K562 (cell line): Measurements from ENCODE around the gene PTTG2. TPM values are rescaled to one million over a fixed set of nuclear protein-coding genes. Genes with fewer than 3 reads are reported as not detected.

Experiments used
- ATAC-seq: fragments of 200-7000 bp; cut with Tn5 transposase; 3 replicates; pipeline ENCODE4 v1.9.1; 2020; ENCODE audit warnings: moderate library complexity
- BruUV-seq: library from RNA; stranded (reverse); fragments of 400-500 nt; replicated peaks from 2 replicates; lab custom pipeline; 2021; lab: Mats Ljungman, UMichigan
- CTCF ChIA-PET: fragments of 300-600 bp; formaldehyde crosslinking; extraction: SDS; loops from one replicate; lab custom pipeline; 2021; ENCODE audit warnings: low intra/inter-chr PET ratio; lab: Yijun Ruan, JAX
- POLR2A ChIA-PET: fragments of 300-600, 350-650 bp; sonication (Branson Sonifier 250); formaldehyde crosslinking; extraction: SDS; loops from one replicate; lab custom pipeline; 2021; ENCODE audit warnings: antibody characterized with exemption, inconsistent platforms; lab: Yijun Ruan, JAX
- DNase-seq, 4 experiments: peaks; one replicate each; pipeline versions ENCODE4 v3.0.0 to v3.0.0-alpha.2; 2011 to 2018; ENCODE audit warnings: low spot score in 3 of 4, mixed read lengths in 3 of 4; ENCODE audit errors: extremely low read depth in 1 of 4
- FAIRE-seq: peaks from 2 replicates; lab custom pipeline; 2011; peaks lifted over from hg19 to GRCh38; lab: Jason Lieb, UNC
- H2AFZ ChIP-seq: 2 replicates; pipeline ENCODE4 v1.6.0; 2011; ENCODE audit warnings: low read depth, low read length, control low read depth, inconsistent platforms
- H3K27ac ChIP-seq: fragments of 200-600 bp; 3 replicates; pipeline ENCODE4 v1.8.0; 2011; ENCODE audit warnings: low read depth, mild to moderate bottlenecking, control low read depth, inconsistent platforms, low read length, moderate library complexity, mixed read lengths; ENCODE audit errors: extremely low read depth
- H3K27me3 ChIP-seq, 2 experiments: fragments of 300-600 bp in 1 of 2; 2 replicates in 1 of 2; 3 replicates in 1 of 2; pipeline versions ENCODE4 v1.6.0 to v1.8.0; 2011; ENCODE audit warnings: inconsistent platforms in 2 of 2, low read length in 2 of 2, mild to moderate bottlenecking in 1 of 2, mixed read lengths in 1 of 2, moderate library complexity in 1 of 2; ENCODE audit not compliant: control insufficient read depth in 2 of 2, insufficient read depth in 2 of 2
- H3K36me3 ChIP-seq: fragments of 300-600 bp; 3 replicates; pipeline ENCODE4 v1.8.0; 2011; ENCODE audit warnings: mild to moderate bottlenecking, low read length, inconsistent platforms; ENCODE audit not compliant: control insufficient read depth, insufficient read depth
- H3K4me1 ChIP-seq, 2 experiments: fragments of 200-600 bp in 1 of 2; replicated peaks in 1 of 2; 2 replicates in 1 of 2; 3 replicates in 1 of 2; pipeline versions ENCODE4 v1.5.1 to v1.8.0; 2011; ENCODE audit warnings: inconsistent platforms in 2 of 2, low read length in 2 of 2, mild to moderate bottlenecking in 1 of 2, mixed read lengths in 1 of 2, moderate library complexity in 1 of 2; ENCODE audit not compliant: control insufficient read depth in 2 of 2, insufficient read depth in 2 of 2
- H3K4me2 ChIP-seq: 2 replicates; pipeline ENCODE4 v1.6.1; 2011; ENCODE audit warnings: low read length, control low read depth, inconsistent platforms, mixed read lengths; ENCODE audit not compliant: insufficient read depth
- H3K4me3 ChIP-seq: fragments of 200-600 bp; sonication (generic), shearing (Covaris generic); 2 replicates; pipeline ENCODE4 v1.5.1; 2016; ENCODE audit warnings: control low read depth, inconsistent platforms
- H3K79me2 ChIP-seq: fragments of 200-600 bp; 3 replicates; pipeline ENCODE4 v1.8.0; 2011; ENCODE audit warnings: low read length, inconsistent platforms; ENCODE audit not compliant: control insufficient read depth, insufficient read depth
- H3K9ac ChIP-seq, 2 experiments: 2 replicates each; pipeline versions ENCODE4 v1.6.0 to v1.6.1; 2011; ENCODE audit warnings: low read depth in 2 of 2, low read length in 2 of 2, control low read depth in 1 of 2, inconsistent platforms in 1 of 2, mild to moderate bottlenecking in 1 of 2, mixed read lengths in 1 of 2; ENCODE audit not compliant: insufficient read depth in 1 of 2
- H3K9me1 ChIP-seq: one replicate; pipeline ENCODE4 v1.6.0; 2011; ENCODE audit warnings: inconsistent platforms, mild to moderate bottlenecking, low read length, moderate library complexity; ENCODE audit not compliant: control insufficient read depth, insufficient read depth
- H3K9me3 ChIP-seq: replicated peaks from 2 replicates; pipeline ENCODE4 v1.5.1; 2011; ENCODE audit warnings: low read depth, low read length, inconsistent platforms; ENCODE audit not compliant: control insufficient read depth, insufficient read depth
- H4K20me1 ChIP-seq: replicated peaks from 2 replicates; pipeline ENCODE4 v1.6.1; 2011; ENCODE audit warnings: low read length, inconsistent platforms, mixed read lengths; ENCODE audit not compliant: control insufficient read depth, insufficient read depth
- ARID4B ChIP-seq: sonication (generic); formaldehyde crosslinking; IDR thresholded peaks from 2 replicates; pipeline ENCODE4 v1.8.0; 2022; ENCODE audit warnings: mild to moderate bottlenecking, missing genetic modification reagents
- DPF2 ChIP-seq: fragments of 450-650 bp; IDR thresholded peaks from 2 replicates; pipeline ENCODE4 v1.6.1; 2016
- EZH2 ChIP-seq: IDR thresholded peaks from 2 replicates; pipeline ENCODE4 v1.6.1; 2012; ENCODE audit warnings: low read depth, mild to moderate bottlenecking, inconsistent platforms, low read length, borderline replicate concordance
- MTA2 ChIP-seq: fragments of 450-650 bp; IDR thresholded peaks from 2 replicates; pipeline ENCODE4 v1.6.1; 2016; ENCODE audit warnings: low read depth
- NR1H2 ChIP-seq: sonication (generic); formaldehyde crosslinking; IDR thresholded peaks from 2 replicates; pipeline ENCODE4 v1.4.0; 2020; ENCODE audit warnings: mild to moderate bottlenecking, missing genetic modification reagents
- POU5F1 ChIP-seq: fragments of 150-350 bp; IDR thresholded peaks from 2 replicates; pipeline ENCODE4 v1.6.1; 2014; ENCODE audit warnings: borderline replicate concordance, low read length, low read depth, mild to moderate bottlenecking; ENCODE audit not compliant: partially characterized antibody
- SRSF9 ChIP-seq: fragments of 200-400 bp; formaldehyde crosslinking; IDR thresholded peaks from 2 replicates; pipeline ENCODE4 v1.6.1; 2017; ENCODE audit warnings: low read depth, low read length, borderline replicate concordance
- STAG1 ChIP-seq: sonication (generic); formaldehyde crosslinking; IDR thresholded peaks from 2 replicates; pipeline ENCODE4 v1.5.0; 2020; ENCODE audit warnings: missing genetic modification reagents, borderline replicate concordance
- WGBS: fragments of 100-300 bp; shearing (Covaris generic); methylation state at CpG from one replicate; pipeline ENCODE4 v1.1.6; 2016; ENCODE audit warnings: low coverage, mixed read lengths; ENCODE audit not compliant: insufficient coverage; ENCODE audit errors: missing lambda C conversion rate; 5-methylcytosine and 5-hydroxymethylcytosine counted together
- in situ Hi-C: fragments of 300-500 bp; cut with MboI; formaldehyde crosslinking; loops from 4 replicates; pipeline ENCODE4 v1.15.0; 2018; ENCODE audit warnings: inconsistent platforms, mixed read lengths
- intact Hi-C: fragments of 100-400 bp; cut with micrococcal nuclease; formaldehyde crosslinking; loops from 2 replicates; pipeline ENCODE4 v1.14.2; 2022
- polyA plus RNA-seq, 8 experiments: library from polyadenylated mRNA; depleted of rRNA in 4 of 8; stranded (reverse) in 5 of 8; unstranded in 3 of 8; fragments of >200 nt; fragmentation: Nextera tagmentation in 2 of 8; fragmentation: Illumina TruSeq in 1 of 8; extraction: Ambion mirVana in 2 of 8; extraction: Trizol in 1 of 8; gene quantifications; 2 replicates each; pipeline versions ENCODE4 v1.2.1 to v1.2.3, GENCODE V29; 2011 to 2014; ENCODE audit warnings: inconsistent platforms in 1 of 8, missing spikeins in 1 of 8
- total RNA-seq, 7 experiments: library from RNA; depleted of rRNA in 6 of 7; stranded (reverse); fragments of >200 nt in 6 of 7; fragmentation: Illumina TruSeq in 2 of 7; extraction: Trizol in 2 of 7; gene quantifications; 2 replicates each; pipeline versions ENCODE4 v1.2.1 to v1.2.3, GENCODE V29; 2011 to 2021; ENCODE audit warnings: low replicate concordance in 1 of 7
- TF ChIP-seq, protein P1 (sequence below): IDR thresholded peaks from 2 replicates; pipeline ENCODE4 v1.6.1; 2011; ENCODE audit warnings: borderline replicate concordance, low read depth, mild to moderate bottlenecking, moderate library complexity, low read length; ENCODE audit not compliant: insufficient read depth, poor library complexity, severe bottlenecking
- TF ChIP-seq, protein P2 (sequence below): fragments of 150-350 bp; conservative IDR thresholded peaks from 2 replicates; pipeline ENCODE4 v1.6.1; 2014; ENCODE audit warnings: low read length

The PTTG2 gene
- total and polyA plus RNA-seq, 9 of the 15 experiments (the other 6 are each of a cell fraction or from before 2014, with no cell fraction given), result not detected

DNA sequence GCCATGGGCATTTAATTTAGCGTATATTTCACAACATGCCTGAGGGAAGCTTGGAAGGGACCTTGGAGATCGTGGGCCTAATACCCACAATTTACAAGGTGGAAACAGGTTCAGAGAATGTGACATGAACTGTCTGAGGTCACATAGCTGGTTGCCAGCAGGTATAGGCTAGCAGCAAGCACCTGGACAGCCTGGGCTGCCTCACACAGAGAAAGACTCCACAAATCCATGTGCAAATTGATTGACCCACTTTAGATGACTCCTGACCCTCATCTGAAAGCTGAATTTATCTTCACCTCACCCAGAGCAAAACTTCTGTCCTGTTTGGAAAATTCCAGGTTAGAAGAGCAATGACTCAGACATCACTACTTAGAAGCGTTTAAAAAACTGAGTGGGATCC, 5.8 kb downstream of the PTTG2 start (continued):
- no peak for TF ChIP-seq ARID4B (CRISPR knock-in tag)
- TF ChIP-seq, protein P1, sequence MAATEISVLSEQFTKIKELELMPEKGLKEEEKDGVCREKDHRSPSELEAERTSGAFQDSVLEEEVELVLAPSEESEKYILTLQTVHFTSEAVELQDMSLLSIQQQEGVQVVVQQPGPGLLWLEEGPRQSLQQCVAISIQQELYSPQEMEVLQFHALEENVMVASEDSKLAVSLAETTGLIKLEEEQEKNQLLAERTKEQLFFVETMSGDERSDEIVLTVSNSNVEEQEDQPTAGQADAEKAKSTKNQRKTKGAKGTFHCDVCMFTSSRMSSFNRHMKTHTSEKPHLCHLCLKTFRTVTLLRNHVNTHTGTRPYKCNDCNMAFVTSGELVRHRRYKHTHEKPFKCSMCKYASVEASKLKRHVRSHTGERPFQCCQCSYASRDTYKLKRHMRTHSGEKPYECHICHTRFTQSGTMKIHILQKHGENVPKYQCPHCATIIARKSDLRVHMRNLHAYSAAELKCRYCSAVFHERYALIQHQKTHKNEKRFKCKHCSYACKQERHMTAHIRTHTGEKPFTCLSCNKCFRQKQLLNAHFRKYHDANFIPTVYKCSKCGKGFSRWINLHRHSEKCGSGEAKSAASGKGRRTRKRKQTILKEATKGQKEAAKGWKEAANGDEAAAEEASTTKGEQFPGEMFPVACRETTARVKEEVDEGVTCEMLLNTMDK, result no peak
- TF ChIP-seq, all 486 proteins: peak for 0

- ChIA-PET POLR2A (no interaction called here), CTCF (no interaction called here)
- WGBS, result 2% methylated on average over 5 of the region's 5 CpGs
- intact Hi-C loops (no loop called here), in situ Hi-C loops (no loop called here)
- no peaks in the 10 kb centered on the region for H3K9me1 ChIP-seq
- no peaks in the 10 kb centered on the region for H3K79me2 ChIP-seq
- no peak for FAIRE-seq
- no peak overlapping the region for H3K27ac ChIP-seq
- H3K4me3 ChIP-seq, result no peak overlapping the region
- no TSS peak for BruUV-seq
- no peak overlapping the region for H3K9ac ChIP-seq
- no peaks in the 10 kb centered on the region for H4K20me1 ChIP-seq
- H3K4me2 ChIP-seq, result no peak overlapping the region
- ATAC-seq, result no peak
- H2AFZ ChIP-seq, result no peak overlapping the region
- H3K9me3 ChIP-seq, result no peaks in the 10 kb centered on the region
- no peaks in the 10 kb centered on the region for H3K4me1 ChIP-seq
- no peaks in the 10 kb centered on the region for H3K36me3 ChIP-seq
- H3K27me3 ChIP-seq, result peaks cover 10 to 21% of the 10 kb centered on the region in 2 experiments; a peak in 4 of 5 replicates
- no peak for DNase-seq
- TF ChIP-seq STAG1 (CRISPR knock-in tag), result no peak
- TF ChIP-seq SRSF9, result no peak
- TF ChIP-seq, protein P2, sequence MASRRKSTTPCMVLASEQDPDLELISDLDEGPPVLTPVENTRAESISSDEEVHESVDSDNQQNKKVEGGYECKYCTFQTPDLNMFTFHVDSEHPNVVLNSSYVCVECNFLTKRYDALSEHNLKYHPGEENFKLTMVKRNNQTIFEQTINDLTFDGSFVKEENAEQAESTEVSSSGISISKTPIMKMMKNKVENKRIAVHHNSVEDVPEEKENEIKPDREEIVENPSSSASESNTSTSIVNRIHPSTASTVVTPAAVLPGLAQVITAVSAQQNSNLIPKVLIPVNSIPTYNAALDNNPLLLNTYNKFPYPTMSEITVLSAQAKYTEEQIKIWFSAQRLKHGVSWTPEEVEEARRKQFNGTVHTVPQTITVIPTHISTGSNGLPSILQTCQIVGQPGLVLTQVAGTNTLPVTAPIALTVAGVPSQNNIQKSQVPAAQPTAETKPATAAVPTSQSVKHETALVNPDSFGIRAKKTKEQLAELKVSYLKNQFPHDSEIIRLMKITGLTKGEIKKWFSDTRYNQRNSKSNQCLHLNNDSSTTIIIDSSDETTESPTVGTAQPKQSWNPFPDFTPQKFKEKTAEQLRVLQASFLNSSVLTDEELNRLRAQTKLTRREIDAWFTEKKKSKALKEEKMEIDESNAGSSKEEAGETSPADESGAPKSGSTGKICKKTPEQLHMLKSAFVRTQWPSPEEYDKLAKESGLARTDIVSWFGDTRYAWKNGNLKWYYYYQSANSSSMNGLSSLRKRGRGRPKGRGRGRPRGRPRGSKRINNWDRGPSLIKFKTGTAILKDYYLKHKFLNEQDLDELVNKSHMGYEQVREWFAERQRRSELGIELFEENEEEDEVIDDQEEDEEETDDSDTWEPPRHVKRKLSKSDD, result no peak
- no peak for TF ChIP-seq NR1H2 (CRISPR knock-in tag)
- TF ChIP-seq DPF2, result no peak
- TF ChIP-seq POU5F1, result no peak
- TF ChIP-seq EZH2, result no peak
- no peak for TF ChIP-seq MTA2
These were observed 7.5 kb downstream of the PTTG2 start for GRCh38 chr4:37967736-37968135.
